ENCODE data around the gene NOP56. TPM values are rescaled to one million over a fixed set of nuclear protein-coding genes. Genes with fewer than 3 reads are reported as not detected.

The NOP56 gene
- total RNA-seq, 4 donors from 2014 or later: 44.8 to 108 (median 54.6) TPM

- Histone ChIP-seq H3K36me3 (no peaks in the 10 kb centered on the region), H3K27me3 (peaks cover 3% of the 10 kb centered on the region), H3K4me1 (peaks cover 0 to 10% (median 0%) of the 10 kb centered on the region in 3 donors), H3K4me3 (no peak overlapping the region), H3K27ac (no peak overlapping the region), H3K9me3 (no peaks in the 10 kb centered on the region)
- 26 to 39% methylated on average over 10 to 17 of the region's 18 CpGs for WGBS, 2 donors (ENCODE audit: low coverage in 1 of 2)
- no peak for ATAC-seq
- TF ChIP-seq POLR2AphosphoS5 (IDR thresholded peaks at IDR 0.05) (no peak), POLR2A (IDR thresholded peaks at IDR 0.05) (no peak), CTCF (IDR thresholded peaks at IDR 0.05) (peak in 2 of 4 experiments; percentile 37 to 56)
Observed at GRCh38 chr20:2688041-2688591, 35.7 kb downstream of the NOP56 start.

GRCh38 chr20:2690213-2690612 lies 37.8 kb downstream of the NOP56 start:
- Histone ChIP-seq H3K9me3 (no peaks in the 10 kb centered on the region), H3K27me3 (peaks cover 11% of the 10 kb centered on the region), H3K4me3 (no peak overlapping the region), H3K36me3 (no peaks in the 10 kb centered on the region), H3K4me1 (peaks cover 0 to 27% (median 2%) of the 10 kb centered on the region in 3 donors), H3K27ac (no peak overlapping the region)
- 60 to 100% methylated on average over 1 of the region's 3 CpGs for WGBS, 2 donors (ENCODE audit: low coverage in 1 of 2)
- ATAC-seq: no peak
- no peak for TF ChIP-seq CTCF (IDR thresholded peaks at IDR 0.05)
- TF ChIP-seq POLR2A (IDR thresholded peaks at IDR 0.05): no peak

- H3K27ac ChIP-seq: no peak overlapping the region
- WGBS, 2 donors (ENCODE audit: low coverage in 1 of 2): 73 to 100% methylated on average over 2 to 4 of the region's 6 CpGs
- TF ChIP-seq POLR2AphosphoS5 (IDR thresholded peaks at IDR 0.05): no peak
- TF ChIP-seq CTCF (IDR thresholded peaks at IDR 0.05): no peak
- no peak for TF ChIP-seq POLR2A (IDR thresholded peaks at IDR 0.05)
- no peak for TF ChIP-seq EP300 (IDR thresholded peaks at IDR 0.05)
Observed at GRCh38 chr20:2690718-2691117, 38.3 kb downstream of the NOP56 start.

GRCh38 chr20:2691127-2691526 lies 38.7 kb downstream of the NOP56 start:
- H3K36me3 ChIP-seq: no peaks in the 10 kb centered on the region
- H3K27ac ChIP-seq: peak overlapping the region in 2 of 4 donors; percentile 95 to 96
- TF ChIP-seq EP300 (IDR thresholded peaks at IDR 0.05) (no peak), POLR2AphosphoS5 (IDR thresholded peaks at IDR 0.05) (no peak), POLR2A (IDR thresholded peaks at IDR 0.05) (no peak), CTCF (IDR thresholded peaks at IDR 0.05) (no peak)
- H3K27me3 ChIP-seq: peaks cover 11% of the 10 kb centered on the region
- no peaks in the 10 kb centered on the region for H3K9me3 ChIP-seq
- WGBS, 2 donors (ENCODE audit: low coverage in 1 of 2): 68 to 70% methylated on average over 7 to 8 of the region's 8 CpGs
- ATAC-seq: no peak
- H3K4me1 ChIP-seq: peaks cover 0 to 27% (median 2%) of the 10 kb centered on the region in 3 donors
- no peak overlapping the region for H3K4me3 ChIP-seq

More at GRCh38 chr20:2690718-2691117, 38.3 kb downstream of the NOP56 start:
- Histone ChIP-seq H3K9me3 (no peaks in the 10 kb centered on the region), H3K36me3 (no peaks in the 10 kb centered on the region), H3K4me3 (no peak overlapping the region), H3K27me3 (peaks cover 11% of the 10 kb centered on the region), H3K4me1 (peaks cover 0 to 27% (median 2%) of the 10 kb centered on the region in 3 donors)
- no peak for ATAC-seq

GRCh38 chr20:2691663-2692035 lies 39.2 kb downstream of the NOP56 start:
- Histone ChIP-seq H3K36me3 (no peaks in the 10 kb centered on the region), H3K27ac (peak overlapping the region; percentile 23 to 96 (median 94)), H3K9me3 (no peaks in the 10 kb centered on the region), H3K4me1 (peaks cover 0 to 27% (median 2%) of the 10 kb centered on the region in 3 donors), H3K4me3 (peak overlapping the region in 1 of 2 donors; percentile 71), H3K27me3 (peaks cover 10% of the 10 kb centered on the region)
- no peak for TF ChIP-seq POLR2A (IDR thresholded peaks at IDR 0.05)
- TF ChIP-seq CTCF (IDR thresholded peaks at IDR 0.05): no peak
- no peak for TF ChIP-seq EP300 (IDR thresholded peaks at IDR 0.05)
- TF ChIP-seq POLR2AphosphoS5 (IDR thresholded peaks at IDR 0.05): no peak
- ATAC-seq: no peak
- 44 to 96% methylated on average over 3 to 5 of the region's 10 CpGs for WGBS, 2 donors (ENCODE audit: low coverage in 1 of 2)
